Panc1 (cell line): ENCODE data around the gene MARCHF2. TPM values are rescaled to one million over a fixed set of nuclear protein-coding genes. Genes with fewer than 3 reads are reported as not detected.

Source experiments
- ATAC-seq: fragments of 200-7000 bp; cut with Tn5 transposase; 2 replicates; pipeline ENCODE4 v1.9.1; 2020; ENCODE audit warnings: mild to moderate bottlenecking, moderate library complexity
- BruUV-seq: library from RNA; stranded (reverse); fragments of 400-500 nt; replicated peaks from 2 replicates; lab custom pipeline; 2021; lab: Mats Ljungman, UMichigan
- CTCF ChIA-PET: fragments of 300-600 bp; sonication (Branson Sonifier 250); formaldehyde crosslinking; loops from one replicate; lab custom pipeline; 2022; ENCODE audit warnings: antibody characterized with exemption; lab: Charles Lee
- POLR2A ChIA-PET: fragments of 300-600 bp; sonication (Branson Sonifier 250); formaldehyde crosslinking; loops from one replicate; lab custom pipeline; 2022; ENCODE audit warnings: antibody characterized with exemption; lab: Charles Lee
- DNase-seq: peaks from one replicate; pipeline ENCODE4 v3.0.0-alpha.2; 2010; ENCODE audit warnings: low read depth, low spot score
- H3K27ac ChIP-seq: 2 replicates; pipeline ENCODE4 v1.5.1; 2011; ENCODE audit warnings: mild to moderate bottlenecking, low read length, inconsistent platforms
- H3K27me3 ChIP-seq: fragments of 200-500 bp; sonication (Bioruptor generic); 2 replicates; pipeline ENCODE4 v1.6.0; 2014; ENCODE audit warnings: low read length, inconsistent platforms; ENCODE audit not compliant: control insufficient read depth, insufficient read depth
- H3K36me3 ChIP-seq: fragments of 200-500 bp; sonication (Bioruptor generic); 2 replicates; pipeline ENCODE4 v1.5.1; 2014; ENCODE audit warnings: inconsistent platforms, mild to moderate bottlenecking, low read length, moderate library complexity; ENCODE audit not compliant: control insufficient read depth, insufficient read depth
- H3K4me1 ChIP-seq: 2 replicates; pipeline ENCODE4 v1.5.1; 2011; ENCODE audit warnings: inconsistent platforms, mild to moderate bottlenecking, low read length, moderate library complexity; ENCODE audit not compliant: control insufficient read depth, insufficient read depth
- H3K4me3 ChIP-seq, 2 experiments: 2 replicates each; pipeline ENCODE4 v1.5.1; 2011 to 2012; ENCODE audit warnings: low read depth in 2 of 2, low read length in 2 of 2, mild to moderate bottlenecking in 2 of 2, inconsistent platforms in 1 of 2, moderate library complexity in 1 of 2
- H3K9me3 ChIP-seq: fragments of 200-500 bp; sonication (Bioruptor generic); 2 replicates; pipeline ENCODE4 v1.5.1; 2014; ENCODE audit warnings: low read depth, mild to moderate bottlenecking, inconsistent platforms, low read length, moderate library complexity; ENCODE audit not compliant: control insufficient read depth, insufficient read depth
- POLR2AphosphoS5 ChIP-seq: IDR thresholded peaks from 2 replicates; pipeline ENCODE4 v1.6.1; 2012; ENCODE audit warnings: mild to moderate bottlenecking, low read depth, low read length, moderate library complexity
- REST ChIP-seq, 2 experiments: IDR thresholded peaks; 2 replicates each; pipeline ENCODE4 v1.6.1; 2011 to 2012; ENCODE audit warnings: low read depth in 2 of 2, control low read depth in 1 of 2, low read length in 1 of 2, mild to moderate bottlenecking in 1 of 2, moderate library complexity in 1 of 2; ENCODE audit not compliant: insufficient read depth in 1 of 2
- SIN3A ChIP-seq: IDR thresholded peaks from 2 replicates; pipeline ENCODE4 v1.6.1; 2012; ENCODE audit warnings: low read depth, mild to moderate bottlenecking, low read length, moderate library complexity, borderline replicate concordance; ENCODE audit not compliant: insufficient read depth
- TCF7L2 ChIP-seq: IDR thresholded peaks from 2 replicates; pipeline ENCODE4 v1.6.1; 2011; ENCODE audit warnings: mild to moderate bottlenecking, low read depth, low read length, inconsistent platforms
- in situ Hi-C: cut with HindIII; loops from 2 replicates; pipeline ENCODE4 v1.10.0; 2016; ENCODE audit warnings: low sequenced_read_pairs, low pct_unique_long_range_greater_than_20kb
- intact Hi-C: fragments of 100-400 bp; cut with micrococcal nuclease; formaldehyde crosslinking; loops from one replicate; pipeline ENCODE4 v1.10.0; 2022; ENCODE audit not compliant: unreplicated experiment
- total RNA-seq: library from RNA; stranded (reverse); gene quantifications from one replicate; pipeline ENCODE4 v1.2.1, GENCODE V29; 2021; ENCODE audit not compliant: unreplicated experiment
- TF ChIP-seq, protein P1 (sequence below): fragments of 450-650 bp; IDR thresholded peaks from 2 replicates; pipeline ENCODE4 v1.5.1; 2017; ENCODE audit warnings: mild to moderate bottlenecking

Gene MARCHF2
- total RNA-seq, 1 experiment from 2014 or later: 32.6 TPM

- BruUV-seq: no TSS peak
- no peak for ATAC-seq
- Histone ChIP-seq H3K27ac (peak overlapping the region; percentile 69), H3K4me1 (peaks cover 71% of the 10 kb centered on the region), H3K4me3 (no peak overlapping the region), H3K36me3 (no peaks in the 10 kb centered on the region; the same call in 1 of the 2 replicates), H3K9me3 (no peaks in the 10 kb centered on the region), H3K27me3 (no peaks in the 10 kb centered on the region)
- no peak for TF ChIP-seq TCF7L2
- TF ChIP-seq, protein P1, sequence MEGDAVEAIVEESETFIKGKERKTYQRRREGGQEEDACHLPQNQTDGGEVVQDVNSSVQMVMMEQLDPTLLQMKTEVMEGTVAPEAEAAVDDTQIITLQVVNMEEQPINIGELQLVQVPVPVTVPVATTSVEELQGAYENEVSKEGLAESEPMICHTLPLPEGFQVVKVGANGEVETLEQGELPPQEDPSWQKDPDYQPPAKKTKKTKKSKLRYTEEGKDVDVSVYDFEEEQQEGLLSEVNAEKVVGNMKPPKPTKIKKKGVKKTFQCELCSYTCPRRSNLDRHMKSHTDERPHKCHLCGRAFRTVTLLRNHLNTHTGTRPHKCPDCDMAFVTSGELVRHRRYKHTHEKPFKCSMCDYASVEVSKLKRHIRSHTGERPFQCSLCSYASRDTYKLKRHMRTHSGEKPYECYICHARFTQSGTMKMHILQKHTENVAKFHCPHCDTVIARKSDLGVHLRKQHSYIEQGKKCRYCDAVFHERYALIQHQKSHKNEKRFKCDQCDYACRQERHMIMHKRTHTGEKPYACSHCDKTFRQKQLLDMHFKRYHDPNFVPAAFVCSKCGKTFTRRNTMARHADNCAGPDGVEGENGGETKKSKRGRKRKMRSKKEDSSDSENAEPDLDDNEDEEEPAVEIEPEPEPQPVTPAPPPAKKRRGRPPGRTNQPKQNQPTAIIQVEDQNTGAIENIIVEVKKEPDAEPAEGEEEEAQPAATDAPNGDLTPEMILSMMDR: no peak
- no peak for TF ChIP-seq SIN3A
- no peak for TF ChIP-seq REST (IDR thresholded peaks at IDR 0.05; ENCODE audit: insufficient read depth in 1 of 2, low read depth in 2 of 2, low read length in 1 of 2)
- TF ChIP-seq POLR2AphosphoS5: no peak
- ChIA-PET POLR2A (interaction anchor here (0.5 kb wide), 1 partner anchor 43 kb away, joined by 4 read pairs; no protein-coding TSS in a partner anchor), CTCF (no interaction called here)
- DNase-seq: no peak
- in situ Hi-C loops (no loop called here), intact Hi-C loops (no loop called here)
Measured at GRCh38 chr19:8393871-8394250, 19.2 kb upstream of the MARCHF2 start.

- peak overlapping the region; percentile 69 for H3K27ac ChIP-seq
- H3K4me1 ChIP-seq: peaks cover 71% of the 10 kb centered on the region
- DNase-seq (no peak), ATAC-seq (no peak)
- ChIA-PET CTCF (no interaction called here), POLR2A (interaction anchor here (0.5 to 0.6 kb wide), 2 partner anchors 38 to 60 kb away, joined by 7 to 15 read pairs; no protein-coding TSS in a partner anchor)
- no peaks in the 10 kb centered on the region for H3K9me3 ChIP-seq
- no peaks in the 10 kb centered on the region for H3K27me3 ChIP-seq
- H3K36me3 ChIP-seq: no peaks in the 10 kb centered on the region
- no peak overlapping the region for H3K4me3 ChIP-seq
- TF ChIP-seq, protein P1: no peak
- intact Hi-C loops (loop anchor here (1.0 kb wide), 1 partner anchor 41 kb away; no protein-coding TSS in a partner anchor), in situ Hi-C loops (no loop called here)
- no TSS peak for BruUV-seq
Measured at GRCh38 chr19:8395621-8396082, 17.5 kb upstream of the MARCHF2 start.
